ENCODE data around the gene PZP. TPM values are rescaled to one million over a fixed set of nuclear protein-coding genes. Genes with fewer than 3 reads are reported as not detected.
A peak's percentile ranks its signal among the peaks of the same experiment; 100 is the strongest.
"Not testable (repeated sequence)": the region's sequence is repeated elsewhere in the genome, so short reads cannot be mapped to it uniquely, and the experiment has no call there.

PZP gene
- total RNA-seq, 1 donor from 2014 or later, result not detected

- Histone ChIP-seq H4K20me1 (ENCODE audit: insufficient read depth, low read length) (no peaks in the 10 kb centered on the region), H3K27ac (ENCODE audit: low read depth, low read length) (no peak overlapping the region), H3K27me3 (ENCODE audit: insufficient read depth, low read length) (no peaks in the 10 kb centered on the region), H3K4me3 (ENCODE audit: insufficient read depth, low read depth, low read length) (no peak overlapping the region), H2AFZ (ENCODE audit: low read depth, low read length) (no peak overlapping the region), H3K4me2 (ENCODE audit: low read length) (no peak overlapping the region), H3K36me3 (ENCODE audit: insufficient read depth, low read length) (no peaks in the 10 kb centered on the region), H3K79me2 (ENCODE audit: insufficient read depth, low read length) (no peaks in the 10 kb centered on the region), H3K9me3 (ENCODE audit: insufficient read depth, low read depth, low read length) (no peaks in the 10 kb centered on the region), H3K9ac (ENCODE audit: low read length) (no peak overlapping the region), H3K4me1 (ENCODE audit: insufficient read depth, low read length) (no peaks in the 10 kb centered on the region)
- Mint-ChIP-seq H3K27ac (ENCODE audit: unreplicated experiment) (no peak overlapping the region), H3K4me3 (ENCODE audit: unreplicated experiment) (no peak overlapping the region), H3K27me3 (ENCODE audit: low read depth, unreplicated experiment) (no peaks in the 10 kb centered on the region), H3K36me3 (ENCODE audit: low read depth, unreplicated experiment) (no peaks in the 10 kb centered on the region), H3K9me3 (ENCODE audit: unreplicated experiment) (no peaks in the 10 kb centered on the region), H3K4me1 (ENCODE audit: low read depth, unreplicated experiment) (no peaks in the 10 kb centered on the region)
- no peak for TF ChIP-seq EZH2 (IDR thresholded peaks at IDR 0.05; ENCODE audit: insufficient read depth, low read length)
- TF ChIP-seq, protein P1, sequence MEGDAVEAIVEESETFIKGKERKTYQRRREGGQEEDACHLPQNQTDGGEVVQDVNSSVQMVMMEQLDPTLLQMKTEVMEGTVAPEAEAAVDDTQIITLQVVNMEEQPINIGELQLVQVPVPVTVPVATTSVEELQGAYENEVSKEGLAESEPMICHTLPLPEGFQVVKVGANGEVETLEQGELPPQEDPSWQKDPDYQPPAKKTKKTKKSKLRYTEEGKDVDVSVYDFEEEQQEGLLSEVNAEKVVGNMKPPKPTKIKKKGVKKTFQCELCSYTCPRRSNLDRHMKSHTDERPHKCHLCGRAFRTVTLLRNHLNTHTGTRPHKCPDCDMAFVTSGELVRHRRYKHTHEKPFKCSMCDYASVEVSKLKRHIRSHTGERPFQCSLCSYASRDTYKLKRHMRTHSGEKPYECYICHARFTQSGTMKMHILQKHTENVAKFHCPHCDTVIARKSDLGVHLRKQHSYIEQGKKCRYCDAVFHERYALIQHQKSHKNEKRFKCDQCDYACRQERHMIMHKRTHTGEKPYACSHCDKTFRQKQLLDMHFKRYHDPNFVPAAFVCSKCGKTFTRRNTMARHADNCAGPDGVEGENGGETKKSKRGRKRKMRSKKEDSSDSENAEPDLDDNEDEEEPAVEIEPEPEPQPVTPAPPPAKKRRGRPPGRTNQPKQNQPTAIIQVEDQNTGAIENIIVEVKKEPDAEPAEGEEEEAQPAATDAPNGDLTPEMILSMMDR (IDR thresholded peaks at IDR 0.05; ENCODE audit: insufficient read depth, low read depth, low read length), result no peak
- FAIRE-seq, result no peak
- no peak for DNase-seq (ENCODE audit: low read depth)
Observed at GRCh38 chr12:9243999-9244649, 35.9 kb upstream of the PZP start.

GRCh38 chr12:9241301-9241700, 33.1 kb upstream of the PZP start:
- Mint-ChIP-seq H3K27ac (ENCODE audit: unreplicated experiment) (no peak overlapping the region), H3K4me1 (ENCODE audit: low read depth, unreplicated experiment) (no peaks in the 10 kb centered on the region), H3K27me3 (ENCODE audit: low read depth, unreplicated experiment) (no peaks in the 10 kb centered on the region), H3K4me3 (ENCODE audit: unreplicated experiment) (no peak overlapping the region), H3K9me3 (ENCODE audit: unreplicated experiment) (no peaks in the 10 kb centered on the region), H3K36me3 (ENCODE audit: low read depth, unreplicated experiment) (no peaks in the 10 kb centered on the region)
- Histone ChIP-seq H3K9me3 (ENCODE audit: insufficient read depth, low read depth, low read length) (no peaks in the 10 kb centered on the region), H2AFZ (ENCODE audit: low read depth, low read length) (no peak overlapping the region), H3K4me3 (ENCODE audit: insufficient read depth, low read depth, low read length) (no peak overlapping the region), H3K4me1 (ENCODE audit: insufficient read depth, low read length) (no peaks in the 10 kb centered on the region), H4K20me1 (ENCODE audit: insufficient read depth, low read length) (no peaks in the 10 kb centered on the region), H3K4me2 (ENCODE audit: low read length) (no peak overlapping the region), H3K36me3 (ENCODE audit: insufficient read depth, low read length) (no peaks in the 10 kb centered on the region), H3K27ac (ENCODE audit: low read depth, low read length) (no peak overlapping the region), H3K9ac (ENCODE audit: low read length) (no peak overlapping the region), H3K79me2 (ENCODE audit: insufficient read depth, low read length) (no peaks in the 10 kb centered on the region), H3K27me3 (ENCODE audit: insufficient read depth, low read length) (no peaks in the 10 kb centered on the region)
- no peak for FAIRE-seq
- TF ChIP-seq, protein P1 (IDR thresholded peaks at IDR 0.05; ENCODE audit: insufficient read depth, low read depth, low read length), result no peak
- TF ChIP-seq EZH2 (IDR thresholded peaks at IDR 0.05; ENCODE audit: insufficient read depth, low read length), result no peak
- DNase-seq (ENCODE audit: low read depth), result no peak

- no peaks in the 10 kb centered on the region for H3K36me3 Mint-ChIP-seq (ENCODE audit: low read depth, unreplicated experiment)
- no peak for DNase-seq (ENCODE audit: low read depth)
- no peaks in the 10 kb centered on the region for H3K27me3 Mint-ChIP-seq (ENCODE audit: low read depth, unreplicated experiment)
Observed at GRCh38 chr12:9240776-9241175, 32.6 kb upstream of the PZP start.

DNA sequence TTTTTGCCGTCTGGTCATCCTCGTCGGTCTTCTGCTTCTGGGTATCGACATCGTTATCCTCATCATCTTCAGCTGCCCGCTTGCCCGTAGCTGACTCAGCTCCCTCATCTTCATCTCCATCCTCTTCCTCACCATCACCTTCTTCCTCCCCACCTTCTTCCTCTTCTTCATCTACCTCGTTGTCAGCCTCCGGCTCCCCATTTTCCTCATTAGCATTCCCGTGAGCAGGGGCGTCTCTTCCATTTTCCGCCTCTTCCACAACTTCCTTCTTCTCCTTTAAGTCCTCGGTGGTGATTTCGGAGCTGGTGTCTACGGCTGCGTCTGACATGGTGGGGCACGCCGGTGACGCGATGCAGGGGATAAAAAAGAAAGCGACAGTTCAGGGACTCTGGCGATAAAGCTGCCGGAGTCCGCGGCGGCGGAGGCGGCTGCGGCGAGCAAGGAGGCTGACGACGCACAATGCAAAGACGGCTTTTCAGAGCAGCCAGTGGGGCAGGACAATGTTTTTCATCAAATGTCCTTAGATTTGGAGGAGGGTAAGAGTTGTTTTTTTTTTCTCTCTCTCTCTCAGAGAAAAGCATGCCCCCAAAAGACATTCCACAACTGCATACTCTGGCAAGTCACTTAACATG, 31.9 kb upstream of the PZP start:
- H3K4me1 ChIP-seq (ENCODE audit: insufficient read depth, low read length); H3K79me2 ChIP-seq (ENCODE audit: insufficient read depth, low read length); DNase-seq (ENCODE audit: low read depth); H3K27ac ChIP-seq (ENCODE audit: low read depth, low read length); H3K9me3 Mint-ChIP-seq (ENCODE audit: unreplicated experiment); H3K36me3 Mint-ChIP-seq (ENCODE audit: low read depth, unreplicated experiment); H3K36me3 ChIP-seq (ENCODE audit: insufficient read depth, low read length); FAIRE-seq; H3K27me3 ChIP-seq (ENCODE audit: insufficient read depth, low read length); H3K27me3 Mint-ChIP-seq (ENCODE audit: low read depth, unreplicated experiment); H3K27ac Mint-ChIP-seq (ENCODE audit: unreplicated experiment); H3K4me1 Mint-ChIP-seq (ENCODE audit: low read depth, unreplicated experiment); H3K9me3 ChIP-seq (ENCODE audit: insufficient read depth, low read depth, low read length); H3K4me3 Mint-ChIP-seq (ENCODE audit: unreplicated experiment); H4K20me1 ChIP-seq (ENCODE audit: insufficient read depth, low read length); H3K9ac ChIP-seq (ENCODE audit: low read length); H2AFZ ChIP-seq (ENCODE audit: low read depth, low read length): not testable (repeated sequence)
- Histone ChIP-seq H3K4me3 (ENCODE audit: insufficient read depth, low read depth, low read length) (peak overlapping the region; percentile 46), H3K4me2 (ENCODE audit: low read length) (peak overlapping the region; percentile 79)

More at GRCh38 chr12:9240776-9241175, 32.6 kb upstream of the PZP start:
- no peak for FAIRE-seq
- H3K4me3 Mint-ChIP-seq (ENCODE audit: unreplicated experiment), result no peak overlapping the region
- TF ChIP-seq, protein P1 (IDR thresholded peaks at IDR 0.05; ENCODE audit: insufficient read depth, low read depth, low read length), result no peak
- TF ChIP-seq EZH2 (IDR thresholded peaks at IDR 0.05; ENCODE audit: insufficient read depth, low read length), result no peak
- Histone ChIP-seq H2AFZ (ENCODE audit: low read depth, low read length) (no peak overlapping the region), H3K9ac (ENCODE audit: low read length) (no peak overlapping the region), H3K4me1 (ENCODE audit: insufficient read depth, low read length) (no peaks in the 10 kb centered on the region), H3K79me2 (ENCODE audit: insufficient read depth, low read length) (no peaks in the 10 kb centered on the region), H3K27me3 (ENCODE audit: insufficient read depth, low read length) (no peaks in the 10 kb centered on the region), H3K9me3 (ENCODE audit: insufficient read depth, low read depth, low read length) (no peaks in the 10 kb centered on the region), H3K4me2 (ENCODE audit: low read length) (peak overlapping the region; percentile 79), H4K20me1 (ENCODE audit: insufficient read depth, low read length) (no peaks in the 10 kb centered on the region), H3K36me3 (ENCODE audit: insufficient read depth, low read length) (no peaks in the 10 kb centered on the region), H3K4me3 (ENCODE audit: insufficient read depth, low read depth, low read length) (no peak overlapping the region), H3K27ac (ENCODE audit: low read depth, low read length) (no peak overlapping the region)
- H3K4me1 Mint-ChIP-seq (ENCODE audit: low read depth, unreplicated experiment), result no peaks in the 10 kb centered on the region
- H3K9me3 Mint-ChIP-seq (ENCODE audit: unreplicated experiment), result no peaks in the 10 kb centered on the region
- no peak overlapping the region for H3K27ac Mint-ChIP-seq (ENCODE audit: unreplicated experiment)

All from astrocyte (in vitro differentiated cells and primary cell).